Measurements from ENCODE around the gene SLC38A6.

DNA sequence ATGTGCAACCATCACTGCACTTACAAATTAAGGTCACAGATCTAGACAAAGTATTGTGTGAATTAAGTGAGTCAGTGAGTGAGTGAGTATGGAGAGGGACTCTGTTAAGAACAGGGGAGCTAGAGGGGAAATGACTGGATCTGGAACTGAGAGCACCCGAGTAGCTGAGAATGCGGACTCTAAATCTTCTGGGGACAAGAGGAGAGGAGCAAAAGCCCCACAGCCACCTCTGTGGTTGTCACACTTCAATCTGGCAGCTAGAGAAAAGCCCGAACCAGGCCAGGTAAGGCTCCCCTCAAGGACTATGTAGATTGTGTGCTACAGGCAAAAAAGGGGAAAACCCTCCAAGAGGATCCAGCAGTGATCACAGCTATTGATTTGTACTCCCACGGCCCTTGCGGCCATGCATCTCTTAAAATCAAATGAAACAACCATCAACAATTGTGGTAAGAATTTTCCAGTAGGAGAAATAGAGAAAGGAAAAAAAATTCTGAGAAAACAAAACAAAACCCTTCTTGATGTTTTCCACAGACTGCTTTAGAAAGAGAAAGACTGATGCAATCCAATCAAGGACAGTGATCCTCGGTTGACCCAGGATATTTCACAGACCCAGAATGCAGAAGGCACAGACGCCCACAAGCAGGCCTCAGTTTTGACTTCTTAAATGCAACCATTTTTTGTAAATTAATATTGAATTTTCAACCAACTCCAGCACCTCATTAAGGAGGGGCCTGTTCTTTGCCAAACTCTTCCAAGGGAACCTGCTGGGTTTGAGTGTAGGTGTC lies 109.6 kb downstream of the SLC38A6 start:
- TF ChIP-seq, protein P1, sequence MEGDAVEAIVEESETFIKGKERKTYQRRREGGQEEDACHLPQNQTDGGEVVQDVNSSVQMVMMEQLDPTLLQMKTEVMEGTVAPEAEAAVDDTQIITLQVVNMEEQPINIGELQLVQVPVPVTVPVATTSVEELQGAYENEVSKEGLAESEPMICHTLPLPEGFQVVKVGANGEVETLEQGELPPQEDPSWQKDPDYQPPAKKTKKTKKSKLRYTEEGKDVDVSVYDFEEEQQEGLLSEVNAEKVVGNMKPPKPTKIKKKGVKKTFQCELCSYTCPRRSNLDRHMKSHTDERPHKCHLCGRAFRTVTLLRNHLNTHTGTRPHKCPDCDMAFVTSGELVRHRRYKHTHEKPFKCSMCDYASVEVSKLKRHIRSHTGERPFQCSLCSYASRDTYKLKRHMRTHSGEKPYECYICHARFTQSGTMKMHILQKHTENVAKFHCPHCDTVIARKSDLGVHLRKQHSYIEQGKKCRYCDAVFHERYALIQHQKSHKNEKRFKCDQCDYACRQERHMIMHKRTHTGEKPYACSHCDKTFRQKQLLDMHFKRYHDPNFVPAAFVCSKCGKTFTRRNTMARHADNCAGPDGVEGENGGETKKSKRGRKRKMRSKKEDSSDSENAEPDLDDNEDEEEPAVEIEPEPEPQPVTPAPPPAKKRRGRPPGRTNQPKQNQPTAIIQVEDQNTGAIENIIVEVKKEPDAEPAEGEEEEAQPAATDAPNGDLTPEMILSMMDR (IDR thresholded peaks at IDR 0.05), result no peak
- no peak for TF ChIP-seq ZFX (IDR thresholded peaks at IDR 0.05; ENCODE audit: borderline replicate concordance)
